Muscle of arm (tissue), 14 donors: Measurements from ENCODE around the gene NUDT6. TPM values are rescaled to one million over a fixed set of nuclear protein-coding genes. Genes with fewer than 3 reads are reported as not detected.
A peak's percentile ranks its signal among the peaks of the same experiment; 100 is the strongest.
"Not testable (repeated sequence)": the region's sequence is repeated elsewhere in the genome, so short reads cannot be mapped to it uniquely, and the experiment has no call there.

ENCODE experiments used
- DNase-seq: peaks from one replicate; pipeline ENCODE4 v3.0.0-alpha.2; 2013
- long read RNA-seq, 11 donors: transcript quantifications; one replicate each; lab custom pipeline, GENCODE V29; 2026
- polyA plus RNA-seq, 12 donors: library from polyadenylated mRNA; unstranded; fragments of 120-200 nt; gene quantifications; one replicate each; pipeline ENCODE4 v1.2.1, GENCODE V29; 2013; ENCODE audit not compliant: insufficient read length in 12 of 12

NUDT6 gene, protein sequence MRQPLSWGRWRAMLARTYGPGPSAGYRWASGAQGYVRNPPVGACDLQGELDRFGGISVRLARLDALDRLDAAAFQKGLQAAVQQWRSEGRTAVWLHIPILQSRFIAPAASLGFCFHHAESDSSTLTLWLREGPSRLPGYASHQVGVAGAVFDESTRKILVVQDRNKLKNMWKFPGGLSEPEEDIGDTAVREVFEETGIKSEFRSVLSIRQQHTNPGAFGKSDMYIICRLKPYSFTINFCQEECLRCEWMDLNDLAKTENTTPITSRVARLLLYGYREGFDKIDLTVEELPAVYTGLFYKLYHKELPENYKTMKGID
- 10 to 100 TPM in 6 of 12 donors, 1 to 10 TPM in 5, not detected in 1; 6.5 to 13.9 (median 10.0) TPM for polyA plus RNA-seq
- long read RNA-seq, donor 1, partial matches to known transcripts, result 0 of 1 reads
- long read RNA-seq, donor 1, other reads (novel, unspliced or antisense), result 0 of 1 reads
- long read RNA-seq, donor 2, partial matches to known transcripts, result 0 of 1 reads
- long read RNA-seq, donor 2, other reads (novel, unspliced or antisense), result 0 of 1 reads
- long read RNA-seq, donor 3, partial matches to known transcripts, result 0 of 1 reads
- long read RNA-seq, donor 3, other reads (novel, unspliced or antisense), result 0 of 1 reads
- long read RNA-seq, donor 4, partial matches to known transcripts, result 0 of 3 reads
- long read RNA-seq, donor 4, other reads (novel, unspliced or antisense), result 0 of 3 reads
- long read RNA-seq, donor 5, transcript NUDT6-201 (5 exons, 1,169 nt), result major isoform, 10 of 11 reads
- long read RNA-seq, donor 5, partial matches to known transcripts, result 0 of 11 reads
- long read RNA-seq, donor 5, other reads (novel, unspliced or antisense), result 0 of 11 reads
- long read RNA-seq, donor 6, partial matches to known transcripts, result 0 of 3 reads
- long read RNA-seq, donor 6, other reads (novel, unspliced or antisense), result 0 of 3 reads
- long read RNA-seq, donor 7, partial matches to known transcripts, result 0 of 2 reads
- long read RNA-seq, donor 7, other reads (novel, unspliced or antisense), result 0 of 2 reads
- long read RNA-seq, donor 8, partial matches to known transcripts, result 0 of 2 reads
- long read RNA-seq, donor 8, other reads (novel, unspliced or antisense), result 0 of 2 reads
- long read RNA-seq, donor 9, partial matches to known transcripts, result 0 of 1 reads
- long read RNA-seq, donor 9, other reads (novel, unspliced or antisense), result 0 of 1 reads
- long read RNA-seq, donor 10, transcript NUDT6-201 (5 exons, 1,169 nt), result major isoform, 5 of 5 reads
- long read RNA-seq, donor 10, partial matches to known transcripts, result 0 of 5 reads
- long read RNA-seq, donor 10, other reads (novel, unspliced or antisense), result 0 of 5 reads
- long read RNA-seq, donor 11, partial matches to known transcripts, result 0 of 2 reads
- long read RNA-seq, donor 11, other reads (novel, unspliced or antisense), result 0 of 2 reads

DNA sequence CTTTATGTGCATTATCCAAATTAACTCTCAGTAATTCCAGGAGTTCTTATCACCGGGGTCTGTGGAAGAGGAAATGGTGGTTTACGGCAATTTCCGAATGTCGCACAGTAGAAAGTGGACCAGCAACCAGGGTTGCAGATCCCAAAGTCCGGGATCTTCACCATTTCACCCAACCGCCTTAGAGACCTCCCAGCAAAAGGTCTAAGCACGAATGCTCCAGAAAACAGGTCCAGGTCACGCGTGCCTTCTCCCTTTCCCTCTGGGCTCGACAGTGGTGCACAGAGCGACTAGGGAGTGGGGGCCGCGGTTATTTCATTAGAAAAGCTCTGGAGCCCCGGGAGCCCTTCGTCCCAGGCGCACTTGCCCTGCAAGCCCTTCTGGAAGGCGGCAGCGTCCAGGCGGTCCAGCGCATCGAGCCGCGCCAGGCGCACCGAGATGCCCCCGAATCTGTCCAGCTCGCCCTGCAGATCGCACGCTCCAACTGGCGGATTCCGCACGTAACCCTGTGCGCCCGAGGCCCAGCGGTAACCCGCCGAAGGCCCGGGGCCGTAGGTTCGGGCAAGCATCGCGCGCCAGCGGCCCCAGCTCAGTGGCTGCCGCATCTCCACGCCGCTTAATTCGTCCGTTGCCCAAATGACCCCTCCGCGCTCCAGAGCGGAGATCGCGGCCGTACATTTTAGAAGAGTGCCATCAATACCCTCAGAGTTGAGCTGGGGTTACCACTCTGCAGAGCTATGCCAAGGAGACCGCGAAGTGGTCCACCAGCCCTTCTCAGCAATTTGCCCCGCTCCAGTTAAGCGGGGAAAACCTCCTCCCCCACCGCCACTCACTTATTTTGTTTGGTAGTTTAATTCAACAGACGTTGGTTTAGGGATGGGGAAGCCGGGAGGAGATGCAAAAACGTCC is at the start of gene NUDT6:
TSS of gene NUDT6 (minus strand) at position 627 of the 906 bp plus-strand sequence. CDS start at position 602, 25 bp downstream.
- DNase-seq, result peak; percentile 75

DNA sequence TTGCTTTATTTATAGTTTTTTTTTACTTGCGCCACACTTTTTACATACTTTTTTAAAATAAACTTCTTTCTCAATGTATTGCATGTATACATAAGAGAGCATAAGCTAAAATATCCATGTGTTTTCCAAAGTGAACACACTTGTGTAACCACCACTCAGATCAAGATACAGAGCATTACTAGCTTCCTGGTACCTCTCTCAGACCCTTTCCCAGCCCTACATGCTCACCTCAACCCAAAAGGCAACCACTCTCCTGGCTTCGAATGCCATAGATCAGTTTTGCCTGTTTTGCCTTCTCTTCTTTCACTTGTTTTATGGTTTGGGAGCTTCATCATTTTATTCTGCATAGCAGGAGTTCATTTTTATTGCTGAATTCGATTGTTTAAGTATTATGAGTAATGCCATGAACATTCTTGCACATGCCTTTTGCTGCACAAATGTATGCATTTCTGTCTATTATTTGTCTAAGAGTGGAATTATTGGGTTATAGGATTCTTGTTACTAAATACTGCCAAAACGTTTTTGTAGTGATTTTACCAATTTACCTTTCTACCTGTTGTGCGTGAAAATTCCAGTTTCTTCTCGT is 45.9 kb upstream of the NUDT6 start:
- DNase-seq, result no peak

DNA sequence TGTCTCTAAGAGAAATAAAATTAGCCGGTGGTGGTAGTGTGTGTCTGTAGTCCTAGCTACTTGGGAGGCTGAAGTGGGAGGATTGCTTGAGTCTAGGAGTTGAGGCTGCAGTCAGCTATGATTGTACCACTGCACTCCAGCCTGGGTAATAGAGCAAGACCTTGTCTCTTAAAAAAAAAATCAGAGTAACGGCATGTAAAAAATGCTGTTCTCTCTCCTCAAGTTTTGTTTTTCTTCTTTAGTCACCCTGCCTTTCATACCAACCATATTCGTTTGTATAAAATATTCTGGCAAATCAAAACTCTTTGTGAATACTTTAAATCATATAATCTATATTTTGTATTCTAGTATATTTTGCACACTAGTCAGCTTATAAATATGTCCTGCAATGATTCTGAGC is 44.8 kb upstream of the NUDT6 start:
- no peak for DNase-seq

DNA sequence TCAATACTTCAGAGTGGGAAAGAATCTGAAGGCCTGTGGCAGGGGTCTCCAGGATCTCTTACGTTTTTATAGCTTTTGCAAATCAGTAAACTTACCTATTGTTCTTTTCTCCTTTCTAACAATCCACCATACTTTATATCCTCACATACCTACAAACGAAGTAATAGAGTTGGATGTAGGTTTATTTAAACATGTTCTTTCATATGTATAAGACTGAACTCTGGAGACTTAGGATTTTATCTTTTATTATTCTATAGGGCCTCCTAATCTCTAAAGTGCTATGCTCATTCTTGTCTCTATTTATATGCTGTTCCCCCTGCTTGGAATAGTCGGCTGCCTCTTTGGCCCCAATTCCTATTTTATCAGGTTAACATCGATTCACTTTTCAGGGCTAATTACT is 43.8 kb upstream of the NUDT6 start:
- no peak for DNase-seq

DNA sequence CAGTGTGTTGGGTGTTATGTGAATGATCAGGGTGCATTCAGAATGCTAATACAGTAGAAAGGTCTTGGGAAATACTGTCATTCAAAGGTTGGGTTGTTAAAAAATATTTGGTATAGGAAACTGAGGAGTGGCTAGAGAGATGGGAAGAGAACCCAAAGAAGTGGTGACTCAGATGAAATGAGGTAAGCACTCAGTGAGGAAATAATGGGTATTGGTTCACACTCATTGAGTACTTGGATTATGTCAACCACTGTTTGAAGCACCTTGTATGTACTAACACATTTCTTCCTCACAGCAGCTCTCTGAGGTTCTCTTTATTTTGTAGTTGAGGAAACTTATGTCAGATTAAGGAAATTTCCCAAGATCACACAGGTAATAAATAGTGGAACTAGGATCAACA is 40.8 kb upstream of the NUDT6 start:
- DNase-seq, result no peak

DNA sequence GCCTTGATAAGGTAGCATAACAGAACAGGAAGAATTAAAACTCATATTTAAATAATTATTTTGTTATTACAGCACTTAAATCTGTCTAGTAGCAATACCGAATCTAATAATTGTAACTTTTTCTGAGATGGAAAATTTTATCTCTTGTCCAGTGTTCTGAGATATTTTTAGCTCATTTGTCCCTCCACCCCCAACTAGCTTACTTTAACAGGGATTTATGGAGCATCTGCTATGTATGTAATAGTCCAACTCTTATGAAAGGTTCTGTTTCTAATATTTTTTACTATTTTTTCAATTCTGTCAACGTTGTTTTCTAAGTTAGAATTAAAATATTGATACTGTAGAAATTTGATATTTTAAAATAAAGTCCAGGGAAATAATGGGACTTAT is 38.2 kb upstream of the NUDT6 start:
- peak; percentile 22 for DNase-seq

DNA sequence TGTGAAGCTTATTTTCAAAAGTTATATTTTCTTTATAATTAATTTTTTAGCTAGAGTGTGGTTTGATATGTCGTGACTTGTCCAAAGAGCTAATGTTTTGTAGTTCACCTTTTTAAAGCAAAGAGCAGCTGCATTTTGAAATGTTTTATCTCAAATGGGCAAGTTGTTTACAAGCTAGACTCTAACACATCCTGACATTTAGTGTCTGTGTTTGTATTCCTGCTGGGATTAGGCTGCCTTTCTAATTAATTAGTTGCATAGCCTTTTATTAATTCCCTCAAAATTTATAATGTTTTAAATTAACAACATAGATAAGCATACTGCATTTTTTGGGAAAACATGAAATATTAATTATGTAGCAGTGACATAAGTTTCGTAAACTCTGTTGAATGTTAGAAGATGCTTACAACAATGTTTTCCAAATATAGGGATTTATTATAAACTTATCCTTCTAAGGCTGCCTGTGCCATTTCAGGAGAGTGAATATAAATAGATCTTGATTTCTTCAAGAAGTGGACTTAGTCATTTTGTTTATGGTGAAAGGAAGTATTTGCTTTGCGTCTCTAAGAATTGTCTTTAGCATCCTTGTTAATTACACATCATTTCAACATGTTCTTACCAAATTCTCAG is 37.7 kb upstream of the NUDT6 start:
- DNase-seq, result no peak

DNA sequence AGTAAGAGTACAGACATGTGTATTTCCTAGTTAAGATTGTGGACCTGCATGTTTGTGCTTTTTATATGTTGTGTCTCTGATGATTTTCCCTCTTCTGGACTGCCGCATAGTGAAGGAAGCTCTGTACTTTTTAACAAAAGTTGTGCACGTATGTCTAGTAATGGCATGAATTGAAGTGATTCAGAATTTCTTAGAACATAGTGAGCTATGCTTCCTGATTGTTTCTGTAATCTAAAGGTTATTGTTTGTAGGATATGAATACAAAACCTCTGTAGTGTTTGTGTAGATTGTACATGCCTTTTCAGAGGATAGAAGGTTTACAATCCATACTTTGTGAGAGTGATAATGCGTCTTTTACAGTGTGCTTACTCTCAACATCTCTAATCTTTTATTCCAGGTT is 37.0 kb upstream of the NUDT6 start:
- no peak for DNase-seq

DNA sequence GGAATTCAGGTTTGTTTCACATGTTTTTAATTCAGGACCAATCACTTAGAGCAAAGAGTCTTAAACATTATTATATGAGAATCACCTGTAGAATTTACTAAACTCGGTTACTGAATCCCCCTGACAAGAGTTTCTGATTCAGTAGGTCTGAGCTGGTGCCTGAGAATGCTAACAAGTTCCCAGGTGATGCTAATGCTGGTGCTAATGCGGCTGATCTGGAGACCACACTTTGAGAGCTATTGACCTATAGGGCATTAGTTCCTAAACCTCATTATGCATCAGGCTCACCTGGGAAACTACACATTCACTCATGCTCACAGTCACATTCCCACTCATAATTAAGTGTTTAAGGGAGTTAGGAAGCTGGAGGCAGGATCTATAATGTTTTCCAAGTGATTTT is 36.1 kb upstream of the NUDT6 start:
- DNase-seq, result no peak

DNA sequence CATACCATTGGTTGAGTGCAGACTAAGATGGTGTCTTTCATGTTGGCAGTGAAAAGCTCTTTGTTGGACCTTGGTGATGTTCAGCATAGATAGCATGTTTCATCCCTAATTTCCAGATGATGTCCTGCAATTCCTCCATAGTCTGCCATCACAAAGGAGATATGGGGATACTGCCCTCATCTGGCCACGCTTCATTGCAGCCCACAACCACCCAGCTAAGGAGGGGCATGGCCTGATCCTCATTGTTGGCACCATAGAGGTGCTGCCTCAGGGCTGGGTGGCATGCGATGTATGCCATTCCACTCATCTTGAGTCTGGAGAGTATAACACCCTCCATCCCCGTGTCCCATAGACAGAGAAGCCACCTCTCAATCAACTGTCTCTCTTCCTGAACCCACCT is 31.5 kb upstream of the NUDT6 start:
- DNase-seq, result no peak

DNA sequence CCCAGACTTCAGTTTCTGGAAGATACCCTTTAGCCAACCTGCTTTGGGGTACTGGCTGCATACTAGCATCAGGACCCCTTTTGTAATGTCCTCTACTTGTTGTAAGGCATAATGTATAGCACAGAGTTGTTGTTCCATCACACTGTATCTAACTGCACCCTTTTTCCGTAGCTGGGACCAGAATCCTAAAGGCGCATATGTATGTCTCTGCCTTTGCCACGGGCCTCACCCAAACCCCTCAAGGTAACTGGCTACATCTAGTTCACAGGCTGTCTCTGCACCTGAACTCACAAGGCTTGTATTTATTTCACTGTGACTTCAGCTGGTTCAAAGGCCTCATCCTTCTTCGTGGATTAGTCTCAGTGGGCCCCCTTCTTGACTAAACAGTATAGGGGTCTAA is 29.6 kb upstream of the NUDT6 start:
- no peak for DNase-seq

DNA sequence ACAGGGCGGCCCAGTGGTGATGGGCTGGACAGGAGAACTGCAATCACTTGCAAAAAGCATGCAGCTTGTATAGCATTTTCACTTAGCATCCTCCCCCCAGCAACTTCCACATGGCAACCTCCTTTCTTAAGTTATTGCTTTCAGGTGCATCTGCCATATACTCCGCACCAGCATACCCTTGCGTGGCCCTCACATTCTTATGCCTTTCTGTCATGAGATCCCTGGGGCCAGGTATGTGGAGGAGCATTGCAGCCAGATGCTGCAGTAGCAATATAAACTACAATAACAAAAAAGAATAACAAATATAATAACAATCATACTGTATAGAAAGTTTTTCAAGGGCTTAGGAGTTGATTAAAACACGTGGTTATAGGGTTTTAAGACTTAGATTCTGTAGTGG is 26.3 kb upstream of the NUDT6 start:
- no peak for DNase-seq

DNA sequence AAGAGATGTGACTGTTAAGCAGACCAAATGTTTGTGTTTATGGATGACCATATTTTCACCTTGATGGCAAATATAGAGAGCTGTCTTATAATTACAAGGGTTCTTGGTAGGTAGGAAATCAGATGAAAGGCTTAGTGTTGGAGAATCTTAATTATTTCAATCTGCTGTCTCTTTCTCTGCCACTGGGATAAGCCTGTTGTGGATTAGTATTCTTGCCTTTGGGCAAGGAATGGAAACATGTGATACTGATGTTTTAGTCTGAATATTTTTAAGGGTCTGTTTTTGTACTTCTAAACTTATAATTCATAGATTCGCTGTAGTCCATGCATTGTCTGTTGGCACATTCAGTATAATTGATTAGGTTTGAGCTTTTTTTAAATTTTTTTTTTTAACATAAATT is 23.7 kb upstream of the NUDT6 start:
- DNase-seq, result no peak

DNA sequence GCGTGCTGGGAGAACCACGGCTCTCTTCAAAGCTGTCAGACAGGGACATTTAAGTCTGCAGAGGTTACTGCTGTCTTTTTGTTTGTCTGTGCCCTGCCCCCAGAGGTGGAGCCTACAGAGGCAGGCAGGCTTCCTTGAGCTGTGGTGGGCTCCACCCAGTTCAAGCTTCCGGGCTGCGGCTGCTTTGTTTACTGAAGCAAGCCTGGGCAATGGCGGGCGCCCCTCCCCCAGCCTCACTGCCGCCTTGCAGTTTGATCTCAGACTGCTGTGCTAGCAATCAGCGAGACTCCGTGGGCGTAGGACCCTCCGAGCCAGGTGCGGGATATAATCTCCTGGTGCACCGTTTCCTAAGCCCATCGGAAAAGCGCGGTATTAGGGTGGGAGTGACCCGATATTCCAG is 22.7 kb upstream of the NUDT6 start:
- not testable (repeated sequence) for DNase-seq

DNA sequence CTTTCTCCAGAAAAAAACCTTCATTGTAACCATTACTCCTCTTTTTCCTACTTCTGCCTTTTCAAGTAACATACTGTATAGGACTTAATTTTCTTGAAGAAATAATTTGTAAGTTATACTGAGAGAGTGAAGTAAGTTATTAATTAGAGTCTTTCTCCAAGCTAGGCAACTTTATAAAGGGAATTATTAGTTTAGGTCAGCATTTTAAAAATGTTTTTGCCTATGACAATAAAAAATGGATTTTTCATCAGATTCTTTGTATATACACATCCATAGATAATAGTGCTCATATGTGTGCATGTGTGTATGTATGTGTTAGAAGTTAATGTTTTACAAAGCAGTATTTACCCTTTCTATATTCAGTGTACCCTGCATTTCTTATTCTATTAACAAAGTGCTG is 10.4 kb upstream of the NUDT6 start:
- no peak for DNase-seq

DNA sequence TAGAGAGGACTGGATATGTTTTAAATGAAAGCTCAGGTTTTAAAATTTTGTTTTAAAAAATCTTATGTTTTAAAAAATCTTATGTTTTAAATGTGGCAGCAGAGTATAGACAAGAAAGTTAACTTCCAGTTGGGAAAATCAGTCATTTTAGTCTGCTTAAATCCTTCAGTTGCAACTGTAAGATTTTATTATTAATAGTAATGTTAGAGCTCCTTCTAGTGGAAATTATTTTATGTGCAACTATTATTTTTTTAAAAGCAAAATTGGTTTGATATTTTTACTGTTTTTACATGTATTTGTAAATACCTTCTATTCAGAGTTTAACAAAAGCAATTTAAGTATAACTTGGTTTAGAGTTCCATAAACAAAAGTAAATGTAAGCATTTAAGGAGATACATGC is 8.5 kb upstream of the NUDT6 start:
- DNase-seq, result no peak

DNA sequence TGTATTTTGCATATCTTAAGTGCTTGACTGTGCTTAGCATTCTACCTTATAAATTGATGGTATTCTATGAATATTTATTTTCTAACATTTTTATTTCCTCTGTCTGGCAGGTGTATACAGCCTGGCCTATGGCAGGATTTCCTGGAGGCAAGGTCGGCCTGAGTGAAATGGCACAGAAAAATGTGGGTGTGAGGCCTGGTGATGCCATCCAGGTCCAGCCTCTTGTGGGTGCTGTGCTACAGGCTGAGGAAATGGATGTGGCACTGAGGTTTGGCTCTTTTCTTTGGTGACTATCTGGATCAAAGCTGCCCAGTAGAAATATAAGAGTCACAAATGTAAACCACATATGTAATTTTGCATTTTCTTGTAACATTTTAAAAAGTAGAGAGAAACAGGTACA is 6.5 kb upstream of the NUDT6 start:
- no peak for DNase-seq

DNA sequence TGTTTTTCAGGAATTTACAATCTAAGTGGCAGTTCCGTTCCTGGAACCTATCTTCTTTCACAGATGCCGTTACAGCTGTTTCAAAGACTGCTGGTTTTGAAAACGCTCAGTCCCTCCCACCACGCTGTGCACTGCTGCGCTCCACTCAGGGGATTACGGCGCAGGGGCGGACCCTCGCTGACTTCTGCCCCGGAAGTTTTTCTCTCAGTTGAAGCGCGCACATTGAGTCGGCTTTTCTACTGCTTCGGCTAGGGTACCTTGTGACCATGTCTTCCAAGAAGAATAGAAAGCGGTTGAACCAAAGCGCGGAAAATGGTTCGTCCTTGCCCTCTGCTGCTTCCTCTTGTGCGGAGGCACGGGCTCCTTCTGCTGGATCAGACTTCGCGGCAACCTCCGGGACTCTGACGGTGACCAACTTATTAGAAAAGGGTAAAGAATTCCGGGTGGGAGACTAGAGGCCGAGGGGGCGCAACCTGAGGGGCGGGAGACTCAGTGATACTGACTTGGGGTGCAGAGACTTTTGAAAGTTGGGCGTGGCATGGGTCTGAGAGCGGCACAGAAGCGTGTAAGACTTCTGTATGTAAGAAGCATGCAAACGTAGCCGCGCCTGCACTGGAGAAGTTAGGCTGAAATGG is 597 bp upstream of the NUDT6 start:
- DNase-seq, result peak; percentile 94

DNA sequence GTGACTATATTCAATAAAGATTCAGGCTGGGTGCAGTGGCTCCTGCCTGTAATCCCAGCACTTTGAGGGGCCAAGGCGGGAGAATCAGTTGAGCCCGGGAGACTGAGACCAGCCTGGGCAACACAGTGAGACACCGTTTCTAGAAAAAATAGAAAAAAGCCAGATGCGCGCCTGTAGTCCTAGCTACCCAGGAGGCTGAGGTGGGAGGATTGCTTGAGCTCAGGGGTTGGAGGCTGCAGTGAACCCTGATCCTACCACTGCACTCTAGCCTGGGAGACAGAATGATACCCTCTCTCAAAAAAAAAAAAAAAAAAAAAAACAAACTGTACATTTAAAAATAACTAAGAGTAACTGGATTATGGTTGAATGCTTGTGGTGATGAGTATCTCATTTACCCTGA is 1.1 kb downstream of the NUDT6 start:
- DNase-seq, result no peak
